Stimulated activated CD4-positive, alpha-beta T cell treated with anti-CD3 and anti-CD28 coated beads, Interleukin-2, amount 100 ng/mL, for 48 hours (primary cell): ENCODE measurements around the gene SLAMF9.

ENCODE experiments used
- DNase-seq, 2 donors: peaks; one replicate each; pipeline ENCODE4 v3.0.0-alpha.2; 2020

SLAMF9 gene

DNA sequence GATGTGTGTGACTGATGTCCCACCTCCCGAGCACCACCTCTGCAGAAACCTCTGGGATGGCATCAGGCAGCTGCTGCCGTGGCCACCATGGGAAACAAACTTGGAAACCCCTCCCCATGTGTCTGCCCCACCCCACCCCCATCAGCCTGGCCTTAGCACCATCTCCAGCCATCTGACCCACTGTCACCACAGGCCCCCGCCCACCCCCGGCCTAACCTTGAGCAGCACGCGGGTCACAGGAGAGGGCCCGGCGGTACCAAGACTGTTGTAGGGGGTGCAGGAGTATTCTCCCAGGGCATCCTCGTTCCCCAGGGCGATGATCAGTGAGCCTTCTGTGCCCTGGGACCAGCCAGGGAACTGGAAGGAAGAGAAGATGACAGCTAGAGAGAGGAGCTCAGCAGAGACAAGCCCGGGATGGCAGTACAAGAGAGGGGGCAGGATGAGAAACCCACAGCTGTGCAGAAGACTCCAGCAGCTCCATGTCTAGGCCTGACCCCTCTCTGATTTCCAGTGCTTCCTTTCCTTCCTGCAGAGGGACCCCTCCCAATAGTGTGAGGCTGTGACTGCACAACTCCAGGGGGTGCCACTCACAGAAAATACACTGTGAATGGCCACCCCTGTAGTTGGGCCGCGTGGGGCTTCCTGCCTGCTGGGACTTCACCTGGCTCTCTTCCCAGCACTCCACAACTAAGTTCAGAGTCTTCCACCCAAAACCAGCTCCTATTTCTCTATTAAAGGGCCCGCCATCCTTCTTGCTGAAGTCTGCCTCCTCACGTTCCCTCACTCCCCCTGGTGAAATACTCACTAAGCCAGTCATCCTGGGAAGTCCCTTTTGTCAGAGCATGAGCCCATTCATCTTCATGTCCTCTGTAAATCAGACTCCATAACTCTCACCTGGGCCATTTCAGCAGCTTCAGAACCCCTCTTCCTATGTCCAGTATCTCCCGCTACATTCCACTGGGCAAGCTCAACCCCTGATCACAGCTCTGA lies 21.4 kb downstream of the SLAMF9 start:
- DNase-seq: no peak

DNA sequence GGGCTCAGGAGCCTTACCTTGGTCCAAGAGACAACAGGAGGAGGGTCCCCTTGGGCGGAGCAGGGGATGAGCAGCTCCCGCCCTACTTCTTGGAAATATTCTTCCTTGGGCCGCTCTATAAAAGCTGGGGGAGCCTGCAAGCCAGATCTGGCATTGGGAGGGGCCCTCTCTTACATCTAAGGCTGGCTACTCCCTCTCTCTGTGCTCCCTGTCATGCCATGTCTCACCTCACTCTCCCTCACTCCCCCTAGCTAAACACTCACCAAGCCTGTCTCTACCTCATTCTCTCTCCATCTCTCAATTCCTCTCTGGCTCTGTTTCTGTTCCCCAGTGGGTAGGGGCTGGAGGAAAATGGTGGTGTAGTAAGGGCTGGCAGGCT lies 22.3 kb downstream of the SLAMF9 start:
- no peak for DNase-seq

DNA sequence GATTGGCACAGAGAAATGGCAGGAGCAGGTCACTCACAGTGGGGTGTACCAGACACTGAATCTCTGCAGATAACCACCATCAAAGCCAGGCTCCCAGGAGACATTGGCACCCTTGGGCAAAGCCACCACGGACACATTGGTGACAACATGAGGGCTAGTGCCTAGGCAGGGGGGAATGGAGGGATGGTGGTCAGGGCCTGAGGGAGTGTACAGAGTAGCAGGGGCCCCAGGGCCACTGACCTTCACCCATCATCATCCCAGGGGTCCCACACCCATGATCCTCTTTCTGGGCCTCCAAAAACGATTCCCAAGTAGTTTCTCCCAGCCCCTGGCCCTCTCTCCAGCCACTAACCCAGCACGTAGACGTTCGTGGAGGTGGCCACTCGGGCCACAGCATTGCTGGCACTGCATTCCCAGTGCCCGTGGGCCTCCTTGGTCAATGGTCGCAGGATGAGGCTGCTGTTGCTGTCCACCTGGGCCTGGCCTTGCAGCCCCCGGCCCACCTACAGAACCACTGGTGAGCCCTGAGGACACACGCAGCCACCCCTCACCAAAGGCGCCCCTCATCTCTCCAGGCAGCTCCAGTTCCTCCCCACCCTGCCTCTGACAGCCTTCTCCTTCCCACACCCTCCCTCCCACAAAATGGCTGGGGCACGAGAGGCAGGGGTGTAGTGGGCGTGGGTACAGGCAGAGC lies 22.8 kb downstream of the SLAMF9 start:
- no peak for DNase-seq

DNA sequence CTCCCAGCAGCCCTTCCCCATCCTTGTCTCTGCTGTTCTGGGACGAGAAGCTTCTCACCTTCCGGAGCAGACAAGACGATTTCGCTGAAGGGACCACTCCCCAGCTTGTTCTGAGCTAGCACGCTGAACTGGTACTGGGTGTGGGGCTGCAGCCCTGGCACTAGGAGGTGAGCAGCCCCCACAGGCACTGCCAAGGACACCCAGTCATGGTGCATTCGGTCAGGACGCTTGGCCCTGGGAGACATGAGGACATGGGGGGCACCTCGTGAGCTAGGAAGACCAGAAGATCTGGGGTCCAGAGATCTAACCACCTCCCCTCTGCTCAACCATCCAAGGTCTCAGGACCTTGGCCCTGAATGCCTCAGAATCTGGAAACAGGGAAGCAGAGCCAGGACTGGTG lies 23.4 kb downstream of the SLAMF9 start:
- no peak for DNase-seq

DNA sequence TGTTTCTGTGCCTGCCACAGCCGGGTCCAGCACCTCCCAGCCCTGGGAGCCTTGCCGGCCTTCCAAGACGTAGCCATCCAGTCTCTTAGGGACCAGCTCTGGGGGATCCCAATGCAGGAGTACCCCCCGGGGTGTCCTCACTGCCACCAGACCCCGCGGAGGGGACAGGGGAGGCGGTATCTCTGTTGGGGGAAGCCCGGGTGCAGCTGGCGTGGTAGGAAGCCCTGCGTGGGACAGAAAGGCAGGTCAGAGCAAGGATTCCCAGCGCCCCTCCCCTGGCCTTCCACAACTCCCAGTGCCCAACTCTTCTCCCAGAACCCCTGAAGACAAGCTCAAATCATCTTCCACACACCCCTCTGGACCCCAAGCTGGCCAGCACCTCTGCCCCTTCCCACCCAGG lies 23.8 kb downstream of the SLAMF9 start:
- DNase-seq: no peak

DNA sequence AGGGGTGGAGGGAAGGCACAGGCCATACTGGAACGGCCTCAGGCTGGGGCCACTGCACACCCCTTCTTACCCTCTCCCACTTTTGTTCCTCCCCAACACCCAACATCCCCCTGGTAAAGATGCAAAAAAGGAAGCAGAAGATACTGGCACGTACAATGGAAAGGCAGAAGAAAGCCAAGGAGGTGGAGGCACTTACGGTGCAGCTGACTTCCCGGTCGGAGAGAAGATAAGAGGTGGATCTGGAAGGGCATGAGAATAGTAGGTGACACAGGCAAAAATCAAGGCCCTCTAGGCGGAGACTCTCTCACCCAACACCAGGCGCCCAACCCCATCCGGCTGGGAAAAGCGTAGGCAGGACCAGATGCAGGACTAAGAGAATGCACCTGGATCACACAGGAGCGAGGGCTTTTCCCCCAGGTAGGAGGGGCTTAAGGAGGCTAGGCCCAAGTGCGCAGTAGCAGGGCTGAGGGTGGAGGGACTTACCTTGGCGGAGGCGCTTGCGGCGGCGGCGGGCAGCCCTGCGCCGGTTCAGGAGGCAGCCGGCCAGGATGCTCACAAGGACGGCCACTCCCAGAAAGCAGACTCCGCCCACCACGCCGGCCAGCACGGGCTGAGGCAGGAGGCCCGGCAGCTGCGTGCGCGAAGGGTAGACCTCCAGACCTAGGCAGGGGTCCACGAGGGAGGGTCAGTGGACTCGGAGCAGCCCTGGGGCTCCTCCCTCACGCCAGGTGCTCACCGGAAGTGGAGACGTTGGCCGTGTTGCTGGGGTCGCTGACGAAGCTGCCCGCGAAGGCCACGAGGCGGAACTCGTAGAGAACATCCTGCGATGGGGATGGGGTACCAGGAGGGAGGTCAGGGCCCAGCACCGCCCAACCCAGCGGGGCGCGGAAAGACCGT lies 24.6 kb downstream of the SLAMF9 start:
- no peak for DNase-seq

DNA sequence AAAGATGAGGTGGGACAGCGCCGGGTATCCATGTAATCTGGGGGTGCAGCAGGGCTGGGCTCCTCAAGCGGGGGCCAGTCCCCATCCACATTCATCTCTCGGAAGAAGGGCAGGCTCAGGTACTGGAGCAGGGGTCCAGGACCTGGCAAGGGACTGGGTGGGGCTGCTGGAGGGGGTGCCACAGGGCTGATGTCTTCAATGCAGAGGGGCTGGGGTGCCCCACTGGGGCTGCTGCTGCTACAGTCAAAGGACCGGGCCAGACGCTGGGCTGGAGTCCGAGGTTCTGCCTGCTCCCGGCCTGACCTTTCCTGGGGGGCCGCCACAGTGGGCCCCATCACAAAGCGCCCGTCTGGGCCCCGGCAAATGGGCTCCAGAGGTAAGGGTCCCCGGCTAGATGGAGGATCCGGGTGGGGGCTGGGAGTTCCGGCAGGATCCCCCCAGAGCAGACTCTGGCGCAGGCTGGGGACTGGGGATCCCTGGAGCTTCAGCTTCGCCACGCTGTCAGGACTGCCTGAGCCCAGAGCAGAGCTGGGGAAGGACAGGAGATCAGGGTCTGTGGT lies 25.5 kb downstream of the SLAMF9 start:
- no peak for DNase-seq

DNA sequence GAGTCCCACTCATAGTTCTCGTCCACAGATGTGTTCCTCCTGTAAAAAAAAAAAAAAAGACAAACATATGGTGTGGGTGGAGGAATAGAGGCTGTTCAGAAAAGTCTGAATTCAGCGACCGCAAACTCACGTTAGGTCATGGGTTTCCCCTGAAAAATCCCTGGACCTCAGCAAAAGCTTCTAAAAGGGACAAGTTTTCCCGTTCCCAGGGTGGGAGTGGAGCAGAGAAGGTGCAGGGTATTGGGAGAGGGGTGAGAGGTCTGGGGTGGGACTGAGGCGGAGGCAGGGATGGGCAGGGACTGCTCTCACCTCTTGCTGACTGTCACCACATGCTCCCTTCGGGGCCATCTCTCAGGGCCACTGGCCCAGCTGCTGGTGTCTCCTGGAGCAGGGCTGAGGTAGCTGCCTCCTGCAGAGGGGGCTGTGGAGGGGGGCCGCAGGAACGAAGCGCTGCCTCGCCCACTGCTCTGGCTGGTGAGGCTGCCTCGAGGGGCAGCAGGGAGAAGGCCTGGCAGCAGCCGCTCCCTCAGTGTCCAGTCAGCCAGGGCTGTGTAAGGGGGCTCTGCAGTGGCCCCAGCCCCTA lies 26.1 kb downstream of the SLAMF9 start:
- no peak for DNase-seq

DNA sequence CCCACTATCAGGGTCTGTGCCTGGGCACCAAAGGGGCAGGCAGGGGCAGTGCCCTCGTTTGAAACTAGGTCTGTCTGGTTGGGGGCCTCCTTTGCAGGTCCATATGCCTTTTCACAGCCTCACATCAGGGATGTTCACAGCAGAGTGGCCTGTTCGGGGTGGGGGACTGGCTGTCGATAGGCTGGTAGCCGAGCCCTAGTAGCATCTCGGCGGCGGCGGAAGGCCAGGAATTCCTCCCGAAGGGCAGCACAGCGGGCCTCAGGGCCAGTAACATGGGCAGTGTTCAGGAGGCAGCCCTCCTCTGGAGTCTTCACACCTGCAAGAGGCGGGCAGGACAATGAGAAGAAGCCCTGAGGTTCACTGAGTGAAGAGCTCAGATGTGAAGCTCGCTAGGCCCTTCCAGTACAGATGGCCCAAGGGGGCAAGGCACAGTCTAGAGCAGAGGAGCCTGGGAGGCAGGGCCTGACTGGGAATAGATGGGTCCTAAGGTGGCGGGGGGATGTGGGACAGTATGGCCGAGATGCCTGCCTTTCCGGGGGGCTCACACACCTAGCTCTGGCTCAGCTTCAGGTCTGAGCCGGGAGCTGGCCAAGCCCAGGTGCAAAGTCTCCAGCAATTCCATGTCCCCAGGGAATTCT lies 26.7 kb downstream of the SLAMF9 start:
- no peak for DNase-seq

DNA sequence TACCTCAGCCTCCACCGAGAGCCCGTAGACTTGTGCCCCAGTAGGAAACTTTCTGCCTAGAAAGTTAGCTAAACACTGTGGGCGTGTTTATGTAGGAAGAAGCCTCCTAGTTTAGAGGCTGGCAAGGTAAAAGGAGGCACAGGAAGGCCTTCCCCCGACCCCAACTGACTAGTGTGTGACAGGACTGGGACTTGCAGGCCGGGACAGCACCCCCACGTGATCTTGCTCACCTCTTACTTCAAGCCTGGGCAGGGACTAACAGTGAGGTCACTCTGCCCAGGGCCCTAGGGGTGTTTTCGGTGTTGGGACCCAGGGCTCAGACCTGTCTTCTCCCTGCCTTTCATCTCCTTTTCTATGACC lies 28.3 kb downstream of the SLAMF9 start:
- DNase-seq: no peak

DNA sequence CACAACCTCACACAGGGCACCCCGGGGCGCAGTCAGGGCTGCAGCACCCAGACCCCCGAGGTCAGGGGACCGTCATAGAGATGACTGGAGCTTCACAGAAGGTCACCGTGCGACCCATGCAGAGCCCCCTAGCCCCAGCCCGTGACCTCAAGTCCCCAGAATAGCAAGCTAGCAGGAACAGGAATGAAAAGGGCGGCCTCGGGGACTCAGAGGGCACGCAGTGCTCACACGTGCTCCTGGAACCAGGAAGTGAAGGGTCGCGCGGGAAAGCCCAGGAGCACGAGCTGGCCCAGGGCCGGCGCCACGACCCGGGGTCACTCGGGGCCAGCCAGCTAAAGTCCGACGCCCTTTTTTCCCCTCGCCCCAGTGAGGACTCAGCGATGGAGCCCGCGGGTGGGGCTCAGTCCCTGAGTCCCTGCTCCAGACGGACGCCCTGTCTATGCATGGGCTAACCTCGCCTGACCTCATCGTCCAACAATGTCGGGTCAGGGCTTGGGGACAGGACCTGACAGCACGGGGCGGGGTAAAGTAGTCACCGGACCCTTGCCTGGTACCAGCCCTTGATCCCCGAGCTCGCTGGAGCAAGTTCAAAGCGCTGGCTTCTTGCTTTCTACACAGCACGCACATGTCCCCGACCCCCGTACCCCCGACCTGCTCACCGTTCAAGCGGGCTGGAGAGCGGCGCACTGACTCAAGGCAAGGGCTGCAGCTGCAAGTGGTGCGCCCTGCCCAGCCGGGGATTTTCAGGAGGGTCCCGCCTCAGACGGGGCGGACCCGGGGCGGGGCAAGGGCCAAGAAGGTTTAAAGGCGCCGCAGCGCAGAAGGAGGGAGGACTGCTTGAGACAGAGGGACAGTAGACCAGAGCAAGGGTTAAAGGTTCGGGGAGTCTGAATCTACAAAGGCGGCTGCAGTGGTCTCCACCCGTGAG lies 29.0 kb downstream of the SLAMF9 start, which contains the start of gene TAGLN2:
TSS of gene TAGLN2 (minus strand) at position 717 of the 928 bp plus-strand sequence. CDS start 4,998 bp downstream, outside the sequence.
- DNase-seq: peak; percentile 84 to 85

DNA sequence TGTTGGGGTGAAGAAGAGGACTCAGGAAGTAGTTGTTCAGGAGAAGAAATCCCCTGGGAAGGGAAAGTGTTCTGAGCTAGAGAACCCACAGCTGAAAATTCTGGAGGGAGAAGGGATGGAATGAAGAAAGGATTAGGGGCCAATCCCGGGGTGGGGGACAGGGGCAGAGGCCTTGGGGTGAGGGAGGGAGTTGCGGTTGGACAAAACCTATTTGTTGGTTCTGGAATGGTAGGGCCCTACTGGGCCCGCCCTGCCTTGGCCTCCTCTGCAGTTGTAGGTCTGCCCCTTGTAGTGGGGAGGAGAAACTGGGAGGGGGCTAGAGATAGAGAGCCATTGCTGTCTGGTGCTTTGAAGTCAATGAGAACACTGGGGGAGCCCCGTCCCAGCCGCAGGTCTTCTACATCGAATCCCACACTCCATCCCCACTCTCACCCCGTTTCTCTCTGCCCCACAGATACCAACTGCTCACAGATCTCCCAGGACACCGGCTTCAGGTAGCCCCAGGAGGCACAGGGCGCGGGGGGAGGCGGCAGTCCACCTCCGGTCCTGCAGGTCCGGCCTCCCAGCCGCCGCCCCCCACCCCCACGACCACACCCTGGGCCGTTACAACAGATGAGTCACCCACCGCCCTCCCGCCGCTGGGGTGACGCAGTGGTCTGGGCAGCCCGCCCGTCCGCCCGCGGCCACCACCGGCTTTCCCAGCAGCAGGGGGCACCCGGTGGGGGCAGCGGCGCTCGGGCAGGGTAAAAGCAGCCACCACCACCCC lies 29.8 kb downstream of the SLAMF9 start:
- DNase-seq: peak; percentile 45 to 53

DNA sequence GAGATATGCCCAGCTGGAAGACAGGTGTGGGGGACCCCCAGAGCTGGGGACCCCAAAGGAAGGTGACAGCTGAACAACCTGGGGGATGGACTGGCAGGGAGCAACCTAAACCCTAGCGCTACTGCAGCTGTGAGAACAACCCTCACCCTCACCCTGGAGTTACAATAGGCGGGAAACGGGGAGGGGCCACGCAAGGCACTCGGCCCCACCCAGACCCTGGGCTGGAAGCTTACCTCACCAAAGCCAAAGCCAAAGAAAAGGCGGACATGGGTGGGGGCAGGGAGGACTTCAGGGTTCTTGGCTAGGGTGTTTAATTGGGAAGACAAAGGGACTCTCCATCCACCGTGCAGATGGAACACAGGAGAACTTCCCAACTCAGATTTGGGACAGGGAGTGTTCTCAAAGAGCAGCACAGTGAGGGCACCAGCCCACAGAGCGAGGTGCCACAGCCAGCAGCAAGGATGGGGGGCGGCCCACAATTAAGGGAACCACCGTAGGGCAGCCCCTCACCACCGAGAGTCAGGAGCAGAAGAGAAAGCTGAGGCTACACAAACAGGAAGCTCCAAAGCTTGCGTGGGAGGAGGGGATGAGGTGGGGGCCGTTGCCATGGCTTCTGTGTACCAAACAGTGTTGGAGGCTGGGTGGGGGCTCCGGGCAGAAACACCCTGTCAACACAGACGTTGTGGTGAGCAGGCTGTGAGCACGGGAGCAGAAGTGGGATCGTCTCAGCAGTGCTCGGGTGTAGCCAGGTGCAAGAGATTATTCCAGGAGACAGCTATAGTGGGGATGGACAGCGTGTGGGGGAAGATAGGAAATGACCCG lies 30.6 kb downstream of the SLAMF9 start:
- peak; percentile 62 to 72 for DNase-seq

DNA sequence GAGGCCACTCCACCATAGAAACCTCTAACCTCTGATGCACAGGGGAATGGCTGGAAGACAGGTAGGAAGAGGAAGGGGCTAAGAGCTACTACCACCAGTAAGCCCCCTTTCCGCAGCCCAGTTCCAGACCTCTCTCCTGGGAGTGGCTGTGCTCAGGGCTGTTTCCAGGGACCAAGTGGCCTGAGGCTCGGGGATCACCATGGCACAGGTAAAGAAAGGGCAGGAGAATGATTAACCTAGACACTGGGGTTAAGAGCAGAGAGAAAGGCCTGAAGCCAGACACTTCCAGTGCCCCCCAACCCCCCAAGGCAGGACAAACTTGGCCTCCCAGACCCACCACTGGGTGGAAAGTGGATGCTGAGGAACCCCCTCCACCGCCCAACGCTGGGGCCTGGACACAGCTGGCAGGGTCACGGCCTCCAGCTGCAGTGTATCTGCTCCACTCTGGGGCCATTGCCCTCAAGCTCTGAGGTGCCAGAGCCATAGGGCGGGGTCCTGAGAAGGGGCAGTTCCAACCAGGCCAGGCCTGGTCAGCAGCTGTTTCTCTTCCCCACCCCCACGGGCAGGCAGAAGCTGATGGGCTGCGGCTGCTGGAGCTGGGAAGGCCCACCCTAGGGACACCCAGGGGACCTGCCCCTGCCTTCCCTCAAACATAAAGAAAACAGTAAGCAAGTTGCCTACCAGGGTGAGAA lies 31.4 kb downstream of the SLAMF9 start:
- DNase-seq: no peak

DNA sequence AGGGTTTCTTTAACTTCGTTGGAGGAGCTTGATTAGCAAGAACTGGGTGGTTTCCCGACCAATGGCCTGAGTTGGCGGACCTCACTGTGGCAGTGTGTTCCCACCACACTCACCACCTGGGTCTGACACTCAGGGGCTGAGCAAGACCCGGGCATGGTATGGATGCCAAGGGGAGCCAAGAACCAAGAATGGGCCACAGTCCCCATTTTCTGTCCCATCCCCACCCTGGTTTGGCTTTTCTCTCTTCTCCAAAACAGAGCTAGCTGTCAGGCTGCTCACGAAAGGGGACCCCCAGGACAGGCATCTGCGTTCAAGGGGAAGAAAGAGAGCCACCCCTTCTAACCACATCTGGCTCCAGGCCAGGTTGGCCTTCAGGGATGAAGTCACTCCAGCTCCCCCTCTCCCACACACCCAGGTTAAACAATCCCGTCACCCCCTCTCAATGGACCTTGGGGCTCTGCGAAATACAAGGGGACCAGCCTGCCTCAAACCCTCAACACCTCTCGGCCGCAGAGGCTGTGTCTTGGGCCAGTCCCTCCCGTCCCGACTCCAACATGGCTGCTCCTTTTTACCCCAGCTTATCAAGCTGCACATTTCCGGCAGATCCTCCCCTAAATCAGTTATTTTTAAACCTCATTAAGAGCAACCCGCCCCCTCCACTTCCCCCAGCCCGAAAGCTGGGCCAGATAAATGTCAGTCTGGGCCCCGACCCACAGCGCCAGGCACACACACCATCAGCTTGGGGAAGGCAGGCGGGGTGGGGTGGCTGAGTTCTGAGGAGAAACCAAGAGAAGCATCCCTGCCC lies 32.1 kb downstream of the SLAMF9 start:
- DNase-seq: no peak

DNA sequence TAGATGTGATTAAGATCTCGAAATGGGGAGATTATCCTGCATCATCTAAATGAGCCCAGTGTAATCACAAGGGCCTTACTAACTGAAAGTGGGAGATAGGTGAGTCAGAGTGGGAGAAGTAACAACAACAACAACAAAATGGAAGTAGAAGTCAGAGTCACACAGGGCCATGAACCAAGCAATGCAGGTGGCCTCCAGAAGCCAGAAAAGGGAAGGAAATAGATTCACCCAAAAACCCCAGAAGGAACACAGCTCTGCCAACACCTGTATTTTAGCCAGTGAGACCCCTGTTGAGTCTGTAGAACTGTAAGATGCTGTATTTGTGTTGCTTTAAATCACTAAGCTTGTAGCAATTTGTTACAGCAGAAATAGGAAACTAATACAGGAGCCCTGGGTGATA lies 32.8 kb downstream of the SLAMF9 start:
- no peak for DNase-seq

DNA sequence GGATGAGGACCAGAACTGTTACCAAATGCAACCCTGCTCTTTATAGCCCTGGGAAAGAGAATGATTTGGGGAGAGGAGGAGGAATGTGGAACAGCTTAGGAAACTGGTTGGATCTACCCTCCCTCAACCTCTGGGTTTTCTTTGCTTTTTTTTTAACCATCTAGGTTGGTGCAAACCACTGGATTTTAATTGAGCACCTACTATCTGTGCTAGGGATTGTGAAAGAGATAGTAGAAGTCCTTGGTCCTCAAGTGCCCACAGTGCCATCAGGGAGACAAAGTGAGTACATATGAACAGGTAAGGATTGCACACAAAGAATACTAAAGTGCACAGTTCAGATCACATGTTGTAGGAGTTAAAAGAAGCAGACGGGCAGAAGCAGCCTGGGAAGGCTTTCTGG lies 33.4 kb downstream of the SLAMF9 start:
- DNase-seq: no peak
